Peyer's patch (tissue), 4 donors: ENCODE measurements around the gene TMEM243. TPM values are rescaled to one million over a fixed set of nuclear protein-coding genes. Genes with fewer than 3 reads are reported as not detected.

Experiments used
- DNase-seq, 3 donors: peaks; one replicate each; pipeline ENCODE4 v3.0.0-alpha.2; 2017 to 2019
- H3K27ac ChIP-seq, 4 donors: fragments of 200-600 bp; sonication (generic); one replicate each; pipeline ENCODE4 v1.5.1; 2016 to 2019
- H3K27me3 ChIP-seq, 2 donors: fragments of 200-600 bp; sonication (generic); one replicate each; pipeline ENCODE4 v1.5.1; 2019
- H3K36me3 ChIP-seq, 3 donors: fragments of 200-600 bp; sonication (generic); one replicate each; pipeline ENCODE4 v1.5.1; 2016 to 2019
- H3K4me1 ChIP-seq, 4 donors: fragments of 200-600 bp; sonication (generic); one replicate each; pipeline ENCODE4 v1.5.1; 2016 to 2019
- H3K4me3 ChIP-seq, 4 donors: fragments of 200-600 bp; sonication (generic); 1 replicate in 3 of 4; 2 replicates in 1 of 4; pipeline ENCODE4 v1.5.1; 2016 to 2019; ENCODE audit warnings: mild to moderate bottlenecking in 1 of 4
- H3K9me3 ChIP-seq, 4 donors: fragments of 200-600 bp; sonication (generic); one replicate each; pipeline ENCODE4 v1.5.1; 2016 to 2019; ENCODE audit warnings: mild to moderate bottlenecking in 1 of 4
- CTCF ChIP-seq, 6 experiments: fragments of 450-650 bp in 4 of 6; fragments of 200-600 bp in 2 of 6; sonication (generic) in 1 of 6; IDR thresholded peaks; one replicate each; pipeline ENCODE4 v1.5.1; 2017 to 2019; ENCODE audit warnings: antibody characterized with exemption in 6 of 6, mild to moderate bottlenecking in 3 of 6, moderate library complexity in 1 of 6
- POLR2A ChIP-seq, 2 donors: fragments of 450-650 bp; IDR thresholded peaks; one replicate each; pipeline ENCODE4 v1.5.1; 2017; ENCODE audit warnings: antibody characterized with exemption in 2 of 2, mild to moderate bottlenecking in 2 of 2, moderate library complexity in 2 of 2
- small RNA-seq, 2 donors: library from RNA; depleted of rRNA; stranded (forward); fragments of <200 nt; gene quantifications; one replicate each; pipeline ENCODE3, GENCODE V24; 2016
- total RNA-seq, 4 donors: library from RNA; depleted of rRNA; stranded (reverse); fragments of >200 nt; gene quantifications; one replicate each; pipeline ENCODE4 v1.1.0, GENCODE V29; 2016

Gene TMEM243
- total RNA-seq, 4 donors from 2014 or later: 29.0 to 88.3 (median 43.6) TPM

- Histone ChIP-seq H3K27ac (no peak overlapping the region), H3K9me3 (no peaks in the 10 kb centered on the region), H3K4me3 (no peak overlapping the region), H3K4me1 (peaks cover 0 to 6% (median 0%) of the 10 kb centered on the region in 4 donors), H3K27me3 (no peaks in the 10 kb centered on the region), H3K36me3 (no peaks in the 10 kb centered on the region)
- TF ChIP-seq CTCF (IDR thresholded peaks at IDR 0.05) (no peak), POLR2A (IDR thresholded peaks at IDR 0.05) (no peak)
- peak in 1 of 3 donors; percentile 44 for DNase-seq
Observed at GRCh38 chr7:87146740-87147386, 72.7 kb downstream of the TMEM243 start.

Small RNA genes lying within 50 kb of the gene (small RNA-seq; reads per million reads assigned to genes)
- 0 reads per million in 2 donors for gene RF00019
- 0 reads per million in 2 donors for gene RF02271

Other genes starting within 250 kb of the TMEM243 start
- 10 to 100 TPM in 1 of 4 donors, 1 to 10 TPM in 3; 3.3 to 24.8 (median 5.6) TPM for gene ELAPOR2, start 160.1 kb downstream of the TMEM243 start, total RNA-seq
- 100 to 1,000 TPM; 107 to 221 (median 154) TPM for gene DMTF1, start 67.3 kb downstream of the TMEM243 start, total RNA-seq
- gene CROT, start 125.9 kb upstream of the TMEM243 start, total RNA-seq: 10 to 100 TPM; 31.4 to 74.9 (median 50.6) TPM